ENCODE results near the gene AGO1.
"Not testable (repeated sequence)": the region's sequence is repeated elsewhere in the genome, so short reads cannot be mapped to it uniquely, and the experiment has no call there.

AGO1 gene

DNA sequence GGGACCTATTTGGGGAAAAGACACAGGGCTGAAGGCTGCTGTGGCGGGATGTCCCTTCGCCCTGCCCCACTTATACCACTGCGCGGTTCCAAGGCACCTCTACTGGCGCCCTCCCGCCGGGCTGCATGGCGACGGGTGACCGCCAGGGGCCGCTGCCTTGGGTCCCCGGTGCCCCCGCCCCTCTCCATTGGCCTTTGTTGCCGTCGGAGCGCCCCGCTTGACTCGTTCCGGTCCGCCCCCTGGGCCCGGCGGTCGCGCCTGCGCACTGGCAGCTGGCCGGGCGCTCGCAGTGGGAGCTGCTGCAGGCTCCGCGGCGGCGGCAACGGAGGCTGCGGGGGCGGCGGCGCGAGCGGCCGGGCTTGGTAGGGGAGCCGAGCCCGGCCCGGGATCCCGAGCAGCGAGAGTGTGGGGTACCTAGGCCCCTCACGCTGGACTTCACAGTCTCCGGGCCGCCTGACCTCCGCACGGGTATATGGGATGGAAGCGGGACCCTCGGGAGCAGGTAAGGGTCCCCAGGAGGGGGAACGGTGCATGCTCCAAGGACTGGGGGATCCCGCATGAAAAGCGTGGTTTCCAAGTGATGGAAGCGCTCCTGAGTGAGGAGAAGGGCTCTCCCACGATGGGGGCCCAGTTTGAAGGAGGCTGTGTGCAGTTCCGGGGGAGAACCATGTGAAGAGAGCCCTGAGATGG lies at the start of gene AGO1:
AGO1 (plus strand) TSS at position 265 of the 690 bp plus-strand sequence; CDS start at position 478, 213 bp downstream.
- peak; percentile 82 for DNase-seq

GRCh38 chr1:35833395-35833794 lies 49.6 kb upstream of the AGO1 start:
- no peak for DNase-seq

DNA sequence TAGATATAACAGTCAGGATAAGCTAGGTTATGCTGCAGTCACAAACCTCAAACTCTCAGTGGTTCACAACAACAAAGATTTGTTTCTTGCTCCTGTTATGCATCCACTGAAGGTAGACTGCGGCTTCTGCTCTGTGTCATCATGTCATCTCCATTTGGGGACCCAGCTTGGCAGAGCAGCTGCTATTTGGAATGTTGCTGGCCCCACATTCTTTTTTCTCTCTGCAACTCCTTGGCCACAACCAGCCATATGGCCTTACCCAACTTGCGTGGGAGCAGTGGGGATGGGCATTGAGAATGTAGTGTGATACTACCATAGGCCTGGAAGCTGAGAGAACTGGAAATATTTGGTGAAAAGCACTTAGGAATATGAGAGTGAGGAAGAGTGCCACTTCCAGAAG lies 48.8 kb upstream of the AGO1 start:
- no peak for DNase-seq

DNA sequence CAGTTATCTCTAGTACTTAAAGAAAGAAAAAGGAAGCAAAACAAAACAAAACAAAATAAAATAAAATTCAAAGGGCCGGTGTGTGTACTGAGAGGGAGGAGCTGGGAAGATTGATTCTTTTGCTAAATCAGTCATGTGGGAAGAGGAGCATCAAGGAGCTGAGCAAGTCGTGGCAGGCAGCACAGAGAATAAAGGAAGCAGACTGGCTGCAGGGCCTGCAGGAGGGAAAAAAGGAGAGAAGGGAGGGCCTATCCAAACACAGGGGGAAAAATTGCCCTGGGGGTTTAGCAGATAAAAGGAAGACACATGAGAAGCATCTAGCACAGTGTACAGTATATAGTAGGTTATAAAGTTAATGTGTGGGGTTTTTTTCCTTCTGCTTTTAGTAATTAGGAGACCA lies 47.6 kb upstream of the AGO1 start:
- DNase-seq = no peak

- DNase-seq = no peak
Measured at GRCh38 chr1:35836734-35837133, 46.3 kb upstream of the AGO1 start.

DNA sequence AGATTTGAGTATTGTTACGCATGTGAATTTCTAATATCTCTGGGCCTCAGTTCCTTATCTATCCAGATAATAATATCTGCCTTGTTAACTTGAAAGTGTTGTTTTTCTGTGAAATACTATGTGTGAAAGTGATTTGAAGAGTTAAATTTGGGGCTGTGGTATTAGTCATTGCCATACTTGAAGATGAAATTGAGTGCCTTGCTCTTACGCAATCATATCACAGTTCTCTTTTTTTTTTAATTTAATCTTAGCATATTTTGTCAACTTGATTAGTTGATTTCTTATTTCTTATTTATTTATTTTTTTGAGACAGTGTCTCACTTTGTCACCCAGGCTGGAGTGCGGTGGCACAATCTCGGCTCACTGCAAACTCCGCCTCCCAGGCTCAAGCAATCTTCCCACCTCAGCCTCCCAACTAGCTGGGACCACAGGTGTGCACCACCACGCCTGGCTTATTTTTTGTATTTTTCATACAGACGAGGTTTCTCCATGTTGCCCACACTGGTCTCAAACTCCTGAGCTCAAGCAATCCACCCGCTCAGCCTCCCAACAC lies 44.2 kb upstream of the AGO1 start:
- DNase-seq = no peak

- DNase-seq = no peak
Measured at GRCh38 chr1:35844826-35845225, 38.2 kb upstream of the AGO1 start.

DNA sequence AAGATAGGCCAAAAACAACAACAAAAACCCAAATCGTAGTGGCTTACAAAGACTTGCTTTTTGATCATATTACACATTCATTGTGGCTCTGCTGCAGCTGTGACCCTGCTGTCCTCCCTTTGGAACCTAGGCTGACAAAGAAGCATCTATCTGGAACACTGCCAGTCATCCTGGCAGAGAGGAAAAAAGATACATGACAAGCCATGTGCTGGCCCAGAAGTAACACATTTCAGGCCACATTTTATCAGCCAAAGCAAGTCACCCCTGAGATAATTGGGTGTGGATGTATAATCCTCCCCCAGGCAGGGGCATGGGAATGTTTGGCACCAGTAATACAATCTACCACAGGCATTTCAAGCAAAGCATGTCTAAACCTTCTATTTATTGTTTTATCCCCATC lies 37.2 kb upstream of the AGO1 start:
- DNase-seq = no peak

DNA sequence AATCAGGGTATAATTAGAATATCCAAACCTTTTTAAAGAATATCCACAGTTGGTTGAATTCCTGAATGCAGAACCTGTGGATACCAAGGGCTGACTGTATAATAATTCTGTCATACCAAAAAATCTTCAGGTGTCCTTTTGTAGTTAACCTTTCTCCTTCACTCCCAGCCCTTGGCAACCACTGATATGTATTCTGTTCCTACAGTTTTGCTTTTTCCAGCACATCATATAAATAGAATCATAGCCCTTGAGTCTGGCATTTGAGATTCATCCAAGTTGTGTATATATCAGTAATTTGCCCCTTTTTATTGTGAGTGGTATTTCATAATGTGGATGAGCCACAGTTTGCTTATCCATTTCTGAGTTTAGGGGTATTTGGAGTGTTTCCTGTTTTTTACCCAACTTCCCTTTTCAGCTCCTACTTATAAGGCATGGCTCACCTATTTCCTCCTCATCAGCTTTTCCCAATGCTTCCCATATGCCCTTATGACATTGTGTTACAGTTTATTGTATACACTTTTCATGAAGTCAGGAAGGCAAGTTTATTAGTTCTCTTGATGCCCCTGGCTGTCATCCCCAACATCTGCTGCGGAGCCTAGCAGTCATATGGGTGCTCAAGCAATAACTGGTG lies 35.0 kb upstream of the AGO1 start:
- DNase-seq = no peak

DNA sequence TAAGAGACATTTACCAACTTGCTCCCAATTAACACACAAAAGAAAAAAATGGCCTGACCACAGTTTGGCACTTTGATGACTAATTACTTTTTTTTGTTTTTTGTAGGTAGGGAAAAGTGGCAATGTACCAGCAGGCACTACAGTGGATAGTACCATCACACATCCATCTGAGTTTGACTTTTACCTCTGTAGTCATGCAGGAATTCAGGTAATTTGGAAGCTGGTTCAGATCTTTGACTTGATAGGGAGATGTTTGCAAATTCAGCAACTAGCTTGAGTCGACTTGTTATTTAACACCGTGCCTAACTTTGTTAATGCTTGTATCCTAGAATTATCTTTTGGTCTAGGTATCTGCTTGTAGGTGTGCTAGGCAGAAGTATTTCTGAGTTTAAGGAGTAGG lies 33.0 kb upstream of the AGO1 start:
- DNase-seq = no peak

DNA sequence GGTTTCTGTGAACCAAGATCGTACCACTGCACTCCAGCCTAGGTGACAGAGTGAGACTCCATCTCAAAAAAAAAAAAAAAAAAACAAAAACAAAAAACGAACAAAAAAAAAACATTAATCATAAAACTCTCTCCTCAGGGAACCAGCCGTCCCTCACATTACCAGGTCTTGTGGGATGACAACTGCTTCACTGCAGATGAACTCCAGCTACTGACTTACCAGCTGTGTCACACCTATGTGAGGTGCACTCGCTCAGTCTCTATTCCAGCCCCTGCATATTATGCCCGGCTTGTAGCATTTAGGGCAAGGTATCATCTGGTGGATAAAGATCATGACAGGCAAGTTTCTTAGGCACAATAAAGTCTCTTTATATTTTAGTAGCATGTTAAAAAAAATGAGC lies 32.3 kb upstream of the AGO1 start:
- no peak for DNase-seq

DNA sequence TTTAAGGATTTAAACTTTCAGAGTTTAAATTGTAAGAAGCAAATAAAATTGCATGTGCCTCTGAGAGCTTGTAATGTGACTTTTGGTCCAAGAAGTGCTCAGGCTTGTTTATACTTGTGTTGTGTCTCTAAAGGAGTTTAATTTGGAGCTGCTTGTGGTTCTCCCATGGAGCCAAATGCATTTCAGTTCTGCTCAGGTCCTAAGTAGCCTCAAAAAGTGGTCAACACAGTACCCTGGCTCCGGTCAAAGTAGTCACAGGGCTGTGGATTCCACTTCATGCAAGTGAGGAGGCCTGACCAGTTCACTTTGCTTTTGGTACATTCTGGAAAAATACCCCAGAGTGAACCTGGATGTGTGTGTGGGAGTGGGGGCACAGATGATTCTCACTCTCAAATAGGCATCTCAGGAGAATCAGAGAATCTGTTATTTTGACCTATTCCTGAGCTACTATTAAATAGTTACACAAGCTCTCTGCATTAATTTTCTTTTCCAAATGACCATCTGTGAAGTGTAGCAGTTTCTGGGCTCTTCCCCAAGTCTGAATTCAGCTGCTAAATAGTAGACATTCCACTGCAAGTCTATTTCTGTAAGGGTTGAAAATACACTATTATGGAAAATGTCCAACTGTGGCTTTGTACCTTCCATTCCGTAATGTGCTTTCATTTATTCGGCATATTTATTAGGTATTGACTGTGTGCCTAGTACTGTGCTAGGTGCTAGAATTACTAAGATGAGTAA lies 31.7 kb upstream of the AGO1 start:
- DNase-seq = no peak

- DNase-seq = no peak
Measured at GRCh38 chr1:35852241-35852640, 30.8 kb upstream of the AGO1 start.

- no peak for DNase-seq
Measured at GRCh38 chr1:35854989-35855700, 27.9 kb upstream of the AGO1 start.

- DNase-seq = no peak
Measured at GRCh38 chr1:35856964-35857363, 26.0 kb upstream of the AGO1 start.

GRCh38 chr1:35857830-35858229 lies 25.2 kb upstream of the AGO1 start:
- DNase-seq = no peak

GRCh38 chr1:35860696-35861095 lies 22.3 kb upstream of the AGO1 start:
- no peak for DNase-seq

DNA sequence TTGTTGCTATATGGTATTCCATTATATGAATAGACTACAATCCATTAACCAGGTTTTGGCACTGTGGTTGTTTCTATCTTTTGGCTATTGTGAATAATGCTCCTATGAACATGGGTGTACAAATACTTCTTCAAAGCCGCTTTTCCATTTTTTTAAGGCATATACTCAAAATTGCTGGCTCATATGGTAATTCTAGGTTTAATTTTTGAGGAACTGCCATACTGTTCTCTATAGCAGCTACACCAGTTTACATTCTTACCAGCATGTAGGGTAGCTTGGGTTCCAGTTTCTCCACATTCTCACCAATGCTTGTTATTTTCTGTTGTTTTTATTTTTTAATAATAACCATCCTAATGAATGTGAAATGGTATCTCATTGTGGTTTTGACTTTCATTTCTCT lies 19.9 kb upstream of the AGO1 start:
- no peak for DNase-seq

- no peak for DNase-seq
Measured at GRCh38 chr1:35863881-35864625, 19.0 kb upstream of the AGO1 start.

GRCh38 chr1:35864813-35865212 lies 18.2 kb upstream of the AGO1 start:
- DNase-seq = no peak

GRCh38 chr1:35866991-35867390 lies 16.0 kb upstream of the AGO1 start:
- DNase-seq = no peak

DNA sequence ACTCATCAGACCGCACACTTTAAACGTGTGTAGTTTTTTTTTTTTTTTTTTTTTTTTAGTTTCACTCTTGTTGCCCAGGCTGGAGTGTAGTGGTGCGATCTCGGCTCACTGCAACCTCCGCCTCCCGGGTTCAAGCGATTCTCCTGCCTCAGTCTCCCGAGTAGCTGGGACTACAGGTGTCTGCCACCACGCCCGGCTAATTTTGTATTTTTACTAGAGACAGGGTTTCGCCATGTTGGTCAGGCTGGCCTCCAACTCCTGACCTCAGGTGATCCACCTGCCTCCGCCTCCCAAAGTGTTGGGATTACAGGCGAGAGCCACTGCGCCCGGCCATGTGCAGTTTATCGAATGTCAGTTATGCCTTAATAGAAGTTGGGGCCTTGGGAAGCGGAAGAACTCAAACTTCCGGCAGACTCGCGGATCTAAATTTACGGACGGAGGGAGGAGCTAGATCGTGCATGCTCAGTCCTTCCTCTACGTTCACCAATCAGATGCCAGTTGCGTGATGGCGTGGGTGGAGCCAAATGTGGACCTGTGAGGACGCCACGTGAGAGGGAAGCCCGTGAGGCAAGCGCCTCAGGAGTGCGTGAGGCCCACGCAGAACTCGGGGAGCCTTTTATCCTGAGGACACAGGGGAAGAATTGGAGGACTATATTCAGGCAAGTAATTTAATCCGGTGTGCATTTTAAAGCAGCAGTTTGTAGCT lies 13.6 kb upstream of the AGO1 start:
- DNase-seq = not testable (repeated sequence)
